GM11168 (cell line): ENCODE measurements around the gene SSR2.
"Not testable (repeated sequence)": the region's sequence is repeated elsewhere in the genome, so short reads cannot be mapped to it uniquely, and the experiment has no call there.

Source experiments
- in situ Hi-C: fragments of 300-500 bp; cut with MboI; formaldehyde crosslinking; loops from one replicate; pipeline ENCODE4 v1.12.0; 2022; ENCODE audit warnings: low sequenced_read_pairs; ENCODE audit not compliant: unreplicated experiment

SSR2 gene

GRCh38 chr1:156050376-156050775 is 29.6 kb upstream of the SSR2 start:
- in situ Hi-C loops: no loop called here

GRCh38 chr1:156048663-156049258 is 28.0 kb upstream of the SSR2 start:
- in situ Hi-C loops: no loop called here

GRCh38 chr1:156045076-156045475 is 24.3 kb upstream of the SSR2 start:
- in situ Hi-C loops: no loop called here

GRCh38 chr1:156042828-156043227 is 22.1 kb upstream of the SSR2 start:
- in situ Hi-C loops: no loop called here

- in situ Hi-C loops: not testable (repeated sequence)
These were observed 14.2 kb upstream of the SSR2 start for GRCh38 chr1:156034991-156035390.

- in situ Hi-C loops: no loop called here
These were observed 12.3 kb upstream of the SSR2 start for GRCh38 chr1:156033011-156033410.

GRCh38 chr1:156026588-156026987 is 5.8 kb upstream of the SSR2 start:
- in situ Hi-C loops: no loop called here

- in situ Hi-C loops: no loop called here
These were observed 5.1 kb upstream of the SSR2 start for GRCh38 chr1:156025876-156026275.

DNA sequence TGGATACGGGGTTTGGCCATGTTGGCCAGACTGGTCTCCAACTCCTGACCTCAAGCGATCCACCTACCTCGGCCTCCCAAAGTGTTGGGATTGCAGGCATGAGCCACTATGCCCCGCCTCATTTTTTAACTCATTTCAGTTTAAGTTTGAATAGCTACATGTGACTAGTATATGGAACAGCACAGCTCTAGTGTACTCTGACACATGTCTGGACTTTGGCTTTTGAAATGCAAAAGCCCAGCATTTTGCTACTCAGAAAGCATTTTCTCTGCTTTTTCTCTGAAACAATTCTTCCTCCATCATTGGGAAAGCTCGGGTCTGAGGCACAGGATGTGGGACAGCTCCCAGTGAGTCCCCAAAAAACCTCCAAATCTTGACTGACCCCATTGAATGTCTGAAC is 4.0 kb upstream of the SSR2 start:
- in situ Hi-C loops: no loop called here

DNA sequence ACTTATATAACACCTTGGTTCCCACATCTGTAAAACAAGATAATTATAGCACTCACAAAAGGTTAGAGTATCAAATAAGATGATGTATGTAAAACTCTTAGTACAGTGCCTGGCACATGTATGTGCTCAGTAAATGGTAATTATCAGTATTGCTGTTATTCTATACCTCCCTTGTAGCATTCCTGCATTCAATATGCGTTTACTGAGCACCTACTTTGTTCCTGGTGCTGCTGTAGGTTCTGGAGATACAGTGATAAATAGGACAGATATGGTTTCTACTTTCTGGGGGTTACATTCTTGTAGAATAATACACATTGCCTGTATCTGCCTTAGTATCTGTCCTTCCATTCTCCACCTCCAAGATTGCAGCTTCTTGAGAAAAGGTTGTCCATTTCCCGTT is 1.2 kb upstream of the SSR2 start:
- in situ Hi-C loops: no loop called here

DNA sequence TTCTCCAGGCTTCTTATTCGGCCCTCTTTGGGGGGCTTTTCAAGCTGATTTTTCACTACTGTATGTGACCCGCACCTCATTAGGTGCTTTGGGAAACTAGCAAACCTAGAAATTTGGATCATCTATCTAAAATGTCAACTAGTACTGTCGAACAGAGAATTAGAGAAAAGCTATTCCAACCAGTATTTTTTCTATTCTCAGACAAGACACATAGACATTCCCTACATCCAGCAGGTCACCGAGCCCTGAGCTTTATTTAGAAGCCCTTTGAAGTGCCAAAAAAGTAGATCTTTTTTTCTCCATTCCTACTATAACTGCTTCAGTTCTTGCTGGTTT is 310 bp upstream of the SSR2 start:
- in situ Hi-C loops: no loop called here

DNA sequence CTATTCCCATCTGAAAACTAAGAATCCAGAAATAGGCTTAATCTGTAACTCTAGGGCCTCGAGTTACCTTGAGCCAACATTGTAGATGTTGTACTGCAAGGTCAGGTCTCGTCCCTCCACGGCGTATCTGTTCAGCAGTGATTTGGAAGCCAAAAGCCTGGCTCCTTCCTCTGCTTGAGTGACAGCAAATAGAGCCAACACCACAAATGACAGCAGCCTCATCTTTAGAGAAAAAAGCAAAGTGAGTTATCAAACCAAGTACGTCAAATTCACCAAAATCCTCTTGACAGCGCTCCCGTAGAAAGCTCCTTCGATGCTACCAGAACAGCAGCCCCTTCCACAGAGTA is 832 bp downstream of the SSR2 start:
- in situ Hi-C loops: no loop called here

- in situ Hi-C loops: no loop called here
These were observed 5.9 kb downstream of the SSR2 start for GRCh38 chr1:156014829-156015228.

DNA sequence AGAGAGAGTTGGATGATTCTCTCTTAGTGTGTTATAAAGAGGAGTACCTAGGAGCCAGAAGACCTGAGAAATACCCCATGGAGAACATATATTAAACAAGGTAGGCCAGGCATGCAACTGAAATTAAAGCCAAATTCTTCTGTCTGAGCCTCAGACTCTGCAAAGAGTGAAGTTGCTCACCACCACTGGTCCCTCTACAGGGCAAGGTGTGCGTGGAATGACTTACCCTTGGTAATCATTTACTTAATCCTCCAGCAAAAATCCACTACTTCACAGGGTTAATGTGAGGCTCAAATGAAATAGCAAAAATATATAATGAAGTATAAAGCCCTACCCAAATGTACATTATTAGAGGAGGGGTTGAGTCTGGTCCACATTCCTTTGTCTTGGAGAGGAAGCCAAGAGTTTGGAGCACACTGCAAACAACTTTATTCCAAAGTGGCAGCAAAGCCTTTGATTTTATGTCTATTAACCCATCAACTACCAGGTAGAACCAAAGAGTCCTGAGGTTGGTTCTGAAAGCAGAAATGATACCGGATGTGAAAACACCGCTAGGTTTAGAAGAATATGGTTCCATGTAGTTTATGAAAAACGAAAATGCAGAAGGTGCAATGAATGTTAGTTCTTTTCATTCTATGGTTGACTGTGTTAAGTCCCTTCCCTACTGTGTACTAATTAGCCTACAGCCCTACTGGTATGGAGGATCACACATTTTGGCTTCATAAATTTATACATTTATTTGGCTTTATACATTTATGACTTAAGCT is 8.5 kb downstream of the SSR2 start:
- in situ Hi-C loops: no loop called here

DNA sequence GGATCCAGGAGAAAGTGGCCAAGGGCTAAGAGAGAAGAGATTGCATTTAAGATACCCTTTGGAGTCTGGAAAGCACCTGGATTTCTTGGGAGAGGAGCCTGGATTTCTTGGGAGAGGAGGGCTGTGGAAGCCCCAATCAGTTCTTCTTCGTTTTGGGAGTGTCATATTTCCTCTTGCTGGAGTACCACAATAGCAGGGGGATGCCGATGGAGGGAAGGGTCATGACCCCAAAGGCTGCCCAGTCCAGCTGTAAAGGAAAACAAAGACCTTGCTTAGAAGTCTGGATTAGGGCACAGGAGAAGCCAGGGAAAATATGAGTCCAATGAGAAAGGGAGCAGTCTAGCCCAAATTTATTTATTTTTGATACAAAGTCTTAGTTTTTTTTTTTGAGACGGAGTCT is 11.3 kb downstream of the SSR2 start:
- in situ Hi-C loops: no loop called here

- in situ Hi-C loops: no loop called here
These were observed 13.9 kb downstream of the SSR2 start for GRCh38 chr1:156006666-156007376.

GRCh38 chr1:156004843-156005584 is 15.7 kb downstream of the SSR2 start:
- in situ Hi-C loops: no loop called here

DNA sequence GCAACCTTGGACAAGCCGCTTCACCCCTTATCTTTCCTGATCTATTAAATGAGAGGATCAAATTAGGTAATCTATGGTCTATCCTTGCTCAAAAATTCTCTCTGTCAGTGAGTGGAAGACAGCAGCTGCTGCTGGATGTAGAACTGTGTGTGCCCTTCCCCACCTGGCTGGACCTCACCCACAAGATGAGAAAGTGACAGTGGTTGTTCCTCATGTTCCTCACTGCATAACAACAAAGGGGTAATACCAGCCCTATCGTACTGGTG is 16.9 kb downstream of the SSR2 start:
- in situ Hi-C loops: no loop called here

DNA sequence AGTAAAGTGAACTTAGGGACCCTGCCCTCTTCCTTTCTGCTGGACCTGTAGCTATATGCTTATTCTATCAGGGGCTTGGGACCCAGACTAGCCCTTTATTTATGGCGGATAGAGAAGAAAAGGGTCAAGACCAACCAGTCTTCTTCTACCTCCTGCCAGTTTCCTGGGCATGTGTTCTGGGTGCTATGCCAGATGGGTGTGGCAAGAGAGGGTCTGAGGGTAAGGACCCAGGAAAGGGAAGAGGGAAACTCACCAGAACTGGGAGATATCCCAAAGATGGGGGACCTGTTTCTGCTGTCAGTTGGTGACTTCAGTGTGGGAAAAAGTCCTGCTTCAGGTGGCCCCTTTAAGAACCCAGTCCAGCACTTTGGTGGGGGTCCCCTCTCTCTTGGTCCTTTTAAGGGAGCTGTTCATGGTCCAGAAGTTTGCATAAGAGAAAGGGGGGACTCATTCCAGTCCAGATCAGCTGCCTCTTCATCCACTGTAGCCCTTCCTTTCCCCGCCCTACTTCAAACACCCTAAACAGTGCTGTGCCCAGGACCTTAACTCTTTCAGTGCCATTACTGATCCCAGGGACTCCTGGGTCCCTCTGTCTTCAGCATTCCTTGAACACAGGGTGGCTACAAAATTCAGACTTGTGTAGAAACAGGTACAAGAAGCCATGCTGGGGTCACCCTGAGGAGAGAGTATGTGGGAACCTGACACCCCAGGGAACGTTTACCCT is 18.4 kb downstream of the SSR2 start:
- in situ Hi-C loops: no loop called here

GRCh38 chr1:156001662-156002171 is 19.0 kb downstream of the SSR2 start:
- in situ Hi-C loops: no loop called here
